HEK293T (cell line): ENCODE data around the gene PRKCE.

ENCODE experiments used
- BHLHE40 ChIP-seq: fragments of 450-650 bp; IDR thresholded peaks from 2 replicates; pipeline ENCODE4 v1.6.1; 2016; ENCODE audit warnings: mild to moderate bottlenecking, moderate library complexity, borderline replicate concordance
- CTBP1 ChIP-seq: fragments of 450-650 bp; IDR thresholded peaks from 2 replicates; pipeline ENCODE4 v1.6.1; 2016; ENCODE audit warnings: borderline replicate concordance
- FOXA1 ChIP-seq: fragments of 450-650 bp; IDR thresholded peaks from 2 replicates; pipeline ENCODE4 v1.6.1; 2016; ENCODE audit warnings: mild to moderate bottlenecking
- FOXK2 ChIP-seq: fragments of 450-650 bp; IDR thresholded peaks from 2 replicates; pipeline ENCODE4 v1.6.1; 2016; ENCODE audit warnings: mild to moderate bottlenecking
- FOXM1 ChIP-seq: fragments of 450-650 bp; IDR thresholded peaks from 2 replicates; pipeline ENCODE4 v1.6.1; 2017; ENCODE audit warnings: mild to moderate bottlenecking, borderline replicate concordance
- HDGF ChIP-seq: fragments of 450-650 bp; IDR thresholded peaks from 2 replicates; pipeline ENCODE4 v1.6.1; 2017; ENCODE audit warnings: antibody characterized with exemption, borderline replicate concordance
- L3MBTL2 ChIP-seq: fragments of 450-650 bp; conservative IDR thresholded peaks from 2 replicates; pipeline ENCODE4 v1.6.1; 2016; ENCODE audit warnings: mild to moderate bottlenecking
- NFRKB ChIP-seq: fragments of 450-650 bp; IDR thresholded peaks from 2 replicates; pipeline ENCODE4 v1.6.1; 2016; ENCODE audit warnings: mild to moderate bottlenecking, moderate library complexity
- SP1 ChIP-seq: fragments of 450-650 bp; IDR thresholded peaks from 2 replicates; pipeline ENCODE4 v1.6.1; 2017
- SUZ12 ChIP-seq: fragments of 450-650 bp; IDR thresholded peaks from 2 replicates; pipeline ENCODE4 v1.6.1; 2016; ENCODE audit warnings: mild to moderate bottlenecking
- TARDBP ChIP-seq: fragments of 450-650 bp; IDR thresholded peaks from 2 replicates; pipeline ENCODE4 v1.6.1; 2016
- TF ChIP-seq, protein P1 (sequence below): fragments of 450-650 bp; IDR thresholded peaks from 2 replicates; pipeline ENCODE4 v1.6.1; 2016

DNA sequence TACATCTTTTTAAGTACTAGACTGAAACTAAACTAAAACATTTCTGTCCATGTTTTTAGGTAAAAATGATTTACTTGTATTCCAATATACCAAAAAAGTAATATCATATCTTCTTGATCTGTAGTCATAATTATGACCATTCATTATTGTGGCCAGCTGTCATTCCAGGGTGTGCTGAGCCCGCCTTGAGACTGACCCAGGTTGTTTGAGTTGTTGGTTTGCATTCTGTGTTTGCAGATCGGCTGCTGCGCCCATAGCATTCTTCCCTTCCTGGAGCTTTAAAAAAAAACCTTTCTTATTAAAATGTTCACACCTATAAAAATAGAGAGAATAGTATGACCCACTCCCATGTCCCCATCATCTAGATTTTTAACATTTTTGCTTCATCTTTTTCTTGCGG lies 101.9 kb downstream of the PRKCE start:
- no peak for TF ChIP-seq CTBP1
- TF ChIP-seq TARDBP: no peak
- no peak for TF ChIP-seq L3MBTL2
- TF ChIP-seq FOXA1: no peak
- no peak for TF ChIP-seq NFRKB
- TF ChIP-seq FOXM1: no peak
- TF ChIP-seq SUZ12: no peak
- TF ChIP-seq HDGF: no peak
- no peak for TF ChIP-seq SP1
- no peak for TF ChIP-seq BHLHE40
- no peak for TF ChIP-seq FOXK2
- TF ChIP-seq, protein P1, sequence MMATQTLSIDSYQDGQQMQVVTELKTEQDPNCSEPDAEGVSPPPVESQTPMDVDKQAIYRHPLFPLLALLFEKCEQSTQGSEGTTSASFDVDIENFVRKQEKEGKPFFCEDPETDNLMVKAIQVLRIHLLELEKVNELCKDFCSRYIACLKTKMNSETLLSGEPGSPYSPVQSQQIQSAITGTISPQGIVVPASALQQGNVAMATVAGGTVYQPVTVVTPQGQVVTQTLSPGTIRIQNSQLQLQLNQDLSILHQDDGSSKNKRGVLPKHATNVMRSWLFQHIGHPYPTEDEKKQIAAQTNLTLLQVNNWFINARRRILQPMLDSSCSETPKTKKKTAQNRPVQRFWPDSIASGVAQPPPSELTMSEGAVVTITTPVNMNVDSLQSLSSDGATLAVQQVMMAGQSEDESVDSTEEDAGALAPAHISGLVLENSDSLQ: no peak
